GM12878 (cell line): Measurements from ENCODE around the gene GALNT16. TPM values are rescaled to one million over a fixed set of nuclear protein-coding genes. Genes with fewer than 3 reads are reported as not detected.

ENCODE experiments used
- ATAC-seq: fragments of 200-7000 bp; cut with Tn5 transposase; 3 replicates; pipeline ENCODE4 v1.9.1; 2020; ENCODE audit warnings: mild to moderate bottlenecking, moderate library complexity
- BruUV-seq: library from RNA; stranded (reverse); fragments of 400-500 nt; replicated peaks from 2 replicates; lab custom pipeline; 2021; lab: Mats Ljungman, UMichigan
- CTCF ChIA-PET: fragments of 300-600 bp; sonication (Branson Sonifier 250); formaldehyde crosslinking; extraction: SDS; loops from one replicate; lab custom pipeline; 2021; ENCODE audit warnings: inconsistent platforms; lab: Yijun Ruan, JAX
- POLR2A ChIA-PET: fragments of 350-600 bp; formaldehyde crosslinking; extraction: SDS; loops from one replicate; lab custom pipeline; 2021; ENCODE audit warnings: inconsistent platforms; lab: Charles Lee
- RAD21 ChIA-PET: fragments of 300-600 bp; sonication (Branson Sonifier 250); formaldehyde crosslinking; loops from one replicate; lab custom pipeline; 2023; ENCODE audit warnings: antibody characterized with exemption; ENCODE audit not compliant: unreplicated experiment; lab: Charles Lee
- SMC1A ChIA-PET: fragments of 300-600 bp; sonication (Branson Sonifier 250); formaldehyde crosslinking; loops from one replicate; lab custom pipeline; 2023; ENCODE audit not compliant: unreplicated experiment, uncharacterized antibody; lab: Charles Lee
- DNase-seq: peaks from one replicate; pipeline ENCODE4 v3.0.0-alpha.2; 2011; ENCODE audit warnings: low read depth, low spot score
- FAIRE-seq: peaks from 3 replicates; lab custom pipeline; 2011; peaks lifted over from hg19 to GRCh38; lab: Jason Lieb, UNC
- H2AFZ ChIP-seq: 2 replicates; pipeline ENCODE4 v1.6.0; 2011; ENCODE audit warnings: low read depth, low read length, control low read depth; ENCODE audit not compliant: control insufficient read depth
- H3K27ac ChIP-seq: 2 replicates; pipeline ENCODE4 v1.5.1; 2011; ENCODE audit warnings: control low read depth; ENCODE audit not compliant: control insufficient read depth, insufficient read depth
- H3K27me3 ChIP-seq, 2 experiments: replicated peaks in 1 of 2; 2 replicates each; pipeline versions ENCODE4 v1.6.0 to v1.6.1; 2011; ENCODE audit warnings: low read length in 1 of 2; ENCODE audit not compliant: control insufficient read depth in 2 of 2, insufficient read depth in 2 of 2
- H3K36me3 ChIP-seq, 2 experiments: 2 replicates each; pipeline ENCODE4 v1.5.1; 2011; ENCODE audit warnings: low read length in 1 of 2; ENCODE audit not compliant: control insufficient read depth in 2 of 2, insufficient read depth in 2 of 2
- H3K4me1 ChIP-seq: 2 replicates; pipeline ENCODE4 v1.6.1; 2011; ENCODE audit warnings: mild to moderate bottlenecking, low read length, moderate library complexity, mixed read lengths; ENCODE audit not compliant: control insufficient read depth, insufficient read depth
- H3K4me2 ChIP-seq: 2 replicates; pipeline ENCODE4 v1.6.0; 2011; ENCODE audit warnings: control low read depth; ENCODE audit not compliant: control insufficient read depth, insufficient read depth
- H3K4me3 ChIP-seq: fragments of 200-600 bp; sonication (generic); 2 replicates; pipeline ENCODE4 v1.5.1; 2016
- H3K79me2 ChIP-seq: 2 replicates; pipeline ENCODE4 v1.6.0; 2011; ENCODE audit warnings: low read length; ENCODE audit not compliant: control insufficient read depth, insufficient read depth
- H3K9ac ChIP-seq: 2 replicates; pipeline ENCODE4 v1.8.0; 2011; ENCODE audit warnings: low read length, control low read depth, mixed read lengths; ENCODE audit not compliant: control insufficient read depth, insufficient read depth
- H3K9me3 ChIP-seq: replicated peaks from 3 replicates; pipeline ENCODE4 v1.5.1; 2011; ENCODE audit warnings: mild to moderate bottlenecking, low read length; ENCODE audit not compliant: control insufficient read depth, insufficient read depth
- H4K20me1 ChIP-seq: 2 replicates; pipeline ENCODE4 v1.6.0; 2011; ENCODE audit not compliant: control insufficient read depth, insufficient read depth
- EGR1 ChIP-seq, 2 experiments: IDR thresholded peaks; 1 replicate in 1 of 2; 2 replicates in 1 of 2; pipeline ENCODE4 v1.6.1; 2011 to 2012; ENCODE audit warnings: low read depth in 2 of 2, low read length in 2 of 2, borderline replicate concordance in 1 of 2, mild to moderate bottlenecking in 1 of 2, moderate library complexity in 1 of 2
- IKZF1 ChIP-seq: fragments of 450-650 bp; conservative IDR thresholded peaks from 2 replicates; pipeline ENCODE4 v1.6.1; 2017; ENCODE audit warnings: antibody characterized with exemption, mild to moderate bottlenecking
- NR2F1 ChIP-seq: fragments of 450-650 bp; conservative IDR thresholded peaks from 2 replicates; pipeline ENCODE4 v1.6.1; 2017; ENCODE audit warnings: mild to moderate bottlenecking
- RUNX3 ChIP-seq: IDR thresholded peaks from 2 replicates; pipeline ENCODE4 v1.6.1; 2012; ENCODE audit warnings: low read length, inconsistent platforms
- SIX5 ChIP-seq: IDR thresholded peaks from 2 replicates; pipeline ENCODE4 v1.6.1; 2011; ENCODE audit warnings: mild to moderate bottlenecking, low read depth, low read length, moderate library complexity; ENCODE audit not compliant: severe bottlenecking
- SPI1 ChIP-seq: IDR thresholded peaks from 2 replicates; pipeline ENCODE4 v1.6.1; 2011; ENCODE audit warnings: low read depth, mild to moderate bottlenecking, low read length, moderate library complexity, borderline replicate concordance; ENCODE audit not compliant: insufficient read depth
- ZNF24 ChIP-seq: fragments of 450-650 bp; IDR thresholded peaks from 2 replicates; pipeline ENCODE4 v1.6.1; 2017; ENCODE audit warnings: antibody characterized with exemption, mild to moderate bottlenecking
- WGBS: methylation state at CpG from one replicate; pipeline ENCODE4 v1.1.6; 2016; ENCODE audit warnings: low lambda C conversion rate; ENCODE audit not compliant: insufficient replicate concordance, insufficient coverage; ENCODE audit errors: missing lambda C conversion rate; 5-methylcytosine and 5-hydroxymethylcytosine counted together
- in situ Hi-C: fragments of 300-500 bp; cut with MboI; formaldehyde crosslinking; loops from 9 replicates; pipeline ENCODE4 v1.14.3; 2018; ENCODE audit warnings: mixed read lengths
- intact Hi-C: fragments of 100-400 bp; cut with micrococcal nuclease; formaldehyde crosslinking; loops from one replicate; pipeline ENCODE4 v1.14.2; 2022; ENCODE audit not compliant: unreplicated experiment
- polyA plus RNA-seq, 11 experiments: library from polyadenylated mRNA; depleted of rRNA in 4 of 11; unstranded in 6 of 11; stranded (reverse) in 5 of 11; fragments of >200 nt; fragmentation: Nextera tagmentation in 4 of 11; fragmentation: Illumina TruSeq in 1 of 11; extraction: Ambion mirVana in 4 of 11; extraction: Trizol in 1 of 11; gene quantifications; 1 replicate in 1 of 11; 2 replicates in 10 of 11; pipeline versions ENCODE4 v1.2.1 to v1.2.3, GENCODE V29; 2011 to 2016; ENCODE audit warnings: inconsistent platforms in 2 of 11, missing spikeins in 2 of 11, low read depth in 1 of 11
- total RNA-seq, 4 experiments: library from RNA; depleted of rRNA in 3 of 4; stranded (reverse); fragments of >200 nt in 3 of 4; fragmentation: Illumina TruSeq in 1 of 4; extraction: Trizol in 1 of 4; gene quantifications; 2 replicates each; pipeline versions ENCODE4 v1.2.1 to v1.2.3, GENCODE V29; 2013 to 2021
- TF ChIP-seq, protein P1 (sequence below): fragments of 450-650 bp; formaldehyde crosslinking; IDR thresholded peaks from 2 replicates; pipeline ENCODE4 v1.4.0; 2020; ENCODE audit warnings: mild to moderate bottlenecking, moderate library complexity

GALNT16 gene
- total and polyA plus RNA-seq, 10 of the 15 experiments (the other 5 are each of a cell fraction or from before 2014, with no cell fraction given): under 0.01 to 0.08 (median 0.03) TPM; not detected in 3

DNA sequence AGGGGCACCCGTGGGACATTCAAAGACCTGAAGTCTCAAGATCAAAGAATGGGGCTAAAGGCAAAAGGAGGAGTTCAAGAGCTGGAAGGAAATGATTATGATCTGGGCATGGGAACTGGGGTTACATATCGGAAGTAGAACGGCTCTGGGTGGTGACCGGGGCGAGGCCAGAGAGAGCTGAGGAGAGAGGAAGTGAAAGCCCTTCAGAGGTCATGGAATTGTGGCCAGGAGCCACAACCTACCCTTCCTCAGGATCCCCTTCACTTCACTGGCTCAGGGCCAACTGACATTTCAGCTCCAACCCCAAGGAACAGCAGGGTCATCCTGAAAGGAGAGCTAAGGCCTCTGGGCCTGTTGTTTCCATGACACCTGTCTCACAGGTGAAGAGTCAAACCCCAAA is 57.8 kb downstream of the GALNT16 start:
- BruUV-seq: no TSS peak
- FAIRE-seq (no peak), ATAC-seq (peak; percentile 74)
- H3K9me3 ChIP-seq: no peaks in the 10 kb centered on the region
- no peaks in the 10 kb centered on the region for H4K20me1 ChIP-seq
- H2AFZ ChIP-seq: no peak overlapping the region
- in situ Hi-C loops: no loop called here
- peak; percentile 36 for TF ChIP-seq IKZF1
- peak; percentile 91 for TF ChIP-seq SPI1
- no peak for TF ChIP-seq SIX5
- TF ChIP-seq RUNX3: peak; percentile 60
- TF ChIP-seq NR2F1: 0 out of 2 replicates have a peak, but pooled peaks have one; percentile 13
- TF ChIP-seq, all 136 proteins: peak for 4
- ChIA-PET CTCF (interaction anchor here (0.5 kb wide), 1 partner anchor 64 kb away, joined by 3 read pairs; no protein-coding TSS in a partner anchor), SMC1A (interaction anchor here (0.6 to 1.2 kb wide), 3 partner anchors 12 to 113 kb away, joined by 3 to 6 read pairs (median 5); no protein-coding TSS in a partner anchor), POLR2A (no interaction called here), RAD21 (interaction anchor here (1.2 kb wide), 2 partner anchors 22 to 34 kb away, joined by 3 to 4 read pairs; no protein-coding TSS in a partner anchor)
- no peaks in the 10 kb centered on the region for H3K79me2 ChIP-seq
- peaks cover 6% of the 10 kb centered on the region for H3K4me1 ChIP-seq
- no peak overlapping the region for H3K9ac ChIP-seq
- WGBS: 40% methylated on average over 5 of the region's 5 CpGs
- no peaks in the 10 kb centered on the region for H3K36me3 ChIP-seq
- H3K27ac ChIP-seq: no peak overlapping the region
- DNase-seq: no peak
- intact Hi-C loops: no loop called here
- H3K27me3 ChIP-seq: no peaks in the 10 kb centered on the region
- no peak overlapping the region for H3K4me3 ChIP-seq
- H3K4me2 ChIP-seq: peak overlapping the region; percentile 7; the same call in 1 of the 2 replicates

DNA sequence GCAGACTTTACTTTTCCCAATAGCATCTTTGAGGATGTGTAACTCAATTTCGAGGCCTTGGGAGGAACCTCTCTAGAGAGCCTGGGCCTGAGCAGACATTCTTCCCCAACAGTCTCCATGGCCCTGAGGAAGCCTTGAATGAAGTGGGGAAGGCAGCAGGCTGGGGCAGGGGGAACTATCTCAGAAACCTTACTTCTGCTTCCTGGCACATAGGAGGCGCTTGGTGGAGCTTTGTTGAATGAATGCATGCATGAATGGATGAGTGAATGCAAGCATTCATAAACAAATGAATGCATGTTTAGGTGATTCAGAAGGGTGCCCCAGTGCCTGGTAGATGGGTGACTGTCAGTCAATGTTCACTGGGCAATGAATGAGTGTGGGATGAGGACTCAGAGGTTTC is 58.3 kb downstream of the GALNT16 start:
- ATAC-seq (peak; percentile 56), FAIRE-seq (no peak), DNase-seq (no peak)
- H3K79me2 ChIP-seq: no peaks in the 10 kb centered on the region
- no peak overlapping the region for H3K9ac ChIP-seq
- no peak overlapping the region for H2AFZ ChIP-seq
- CTCF ChIA-PET: interaction anchor here (0.5 kb wide), 1 partner anchor 64 kb away, joined by 3 read pairs; no protein-coding TSS in a partner anchor
- no peak overlapping the region for H3K27ac ChIP-seq
- SMC1A ChIA-PET: interaction anchor here (0.6 to 1.2 kb wide), 3 partner anchors 13 to 112 kb away, joined by 3 to 6 read pairs (median 5); no protein-coding TSS in a partner anchor
- peaks cover 6% of the 10 kb centered on the region for H3K4me1 ChIP-seq
- no peaks in the 10 kb centered on the region for H3K36me3 ChIP-seq
- POLR2A ChIA-PET: no interaction called here
- no peaks in the 10 kb centered on the region for H3K9me3 ChIP-seq
- no peak overlapping the region for H3K4me3 ChIP-seq
- 0% methylated on average over 2 of the region's 2 CpGs for WGBS
- TF ChIP-seq ZNF24 (peak; percentile 73; the same call in 1 of the 2 replicates), EGR1 (IDR thresholded peaks at IDR 0.05; ENCODE audit: borderline replicate concordance in 1 of 2, low read depth in 2 of 2, low read length in 2 of 2) (no peak)
- TF ChIP-seq, protein P1, sequence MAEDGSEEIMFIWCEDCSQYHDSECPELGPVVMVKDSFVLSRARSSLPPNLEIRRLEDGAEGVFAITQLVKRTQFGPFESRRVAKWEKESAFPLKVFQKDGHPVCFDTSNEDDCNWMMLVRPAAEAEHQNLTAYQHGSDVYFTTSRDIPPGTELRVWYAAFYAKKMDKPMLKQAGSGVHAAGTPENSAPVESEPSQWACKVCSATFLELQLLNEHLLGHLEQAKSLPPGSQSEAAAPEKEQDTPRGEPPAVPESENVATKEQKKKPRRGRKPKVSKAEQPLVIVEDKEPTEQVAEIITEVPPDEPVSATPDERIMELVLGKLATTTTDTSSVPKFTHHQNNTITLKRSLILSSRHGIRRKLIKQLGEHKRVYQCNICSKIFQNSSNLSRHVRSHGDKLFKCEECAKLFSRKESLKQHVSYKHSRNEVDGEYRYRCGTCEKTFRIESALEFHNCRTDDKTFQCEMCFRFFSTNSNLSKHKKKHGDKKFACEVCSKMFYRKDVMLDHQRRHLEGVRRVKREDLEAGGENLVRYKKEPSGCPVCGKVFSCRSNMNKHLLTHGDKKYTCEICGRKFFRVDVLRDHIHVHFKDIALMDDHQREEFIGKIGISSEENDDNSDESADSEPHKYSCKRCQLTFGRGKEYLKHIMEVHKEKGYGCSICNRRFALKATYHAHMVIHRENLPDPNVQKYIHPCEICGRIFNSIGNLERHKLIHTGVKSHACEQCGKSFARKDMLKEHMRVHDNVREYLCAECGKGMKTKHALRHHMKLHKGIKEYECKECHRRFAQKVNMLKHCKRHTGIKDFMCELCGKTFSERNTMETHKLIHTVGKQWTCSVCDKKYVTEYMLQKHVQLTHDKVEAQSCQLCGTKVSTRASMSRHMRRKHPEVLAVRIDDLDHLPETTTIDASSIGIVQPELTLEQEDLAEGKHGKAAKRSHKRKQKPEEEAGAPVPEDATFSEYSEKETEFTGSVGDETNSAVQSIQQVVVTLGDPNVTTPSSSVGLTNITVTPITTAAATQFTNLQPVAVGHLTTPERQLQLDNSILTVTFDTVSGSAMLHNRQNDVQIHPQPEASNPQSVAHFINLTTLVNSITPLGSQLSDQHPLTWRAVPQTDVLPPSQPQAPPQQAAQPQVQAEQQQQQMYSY: no peak
- in situ Hi-C loops: no loop called here
- no peaks in the 10 kb centered on the region for H4K20me1 ChIP-seq
- peak overlapping the region; percentile 7; the same call in 1 of the 2 replicates for H3K4me2 ChIP-seq
- H3K27me3 ChIP-seq: no peaks in the 10 kb centered on the region
- BruUV-seq: no TSS peak
- intact Hi-C loops: no loop called here
- RAD21 ChIA-PET: interaction anchor here (1.2 kb wide), 2 partner anchors 22 to 33 kb away, joined by 3 to 4 read pairs; no protein-coding TSS in a partner anchor
